Panc1 (cell line): ENCODE data around the gene CRELD2. TPM values are rescaled to one million over a fixed set of nuclear protein-coding genes. Genes with fewer than 3 reads are reported as not detected.
A peak's percentile ranks its signal among the peaks of the same experiment; 100 is the strongest.

ENCODE experiments used
- ATAC-seq: fragments of 200-7000 bp; cut with Tn5 transposase; 2 replicates; pipeline ENCODE4 v1.9.1; 2020; ENCODE audit warnings: mild to moderate bottlenecking, moderate library complexity
- BruUV-seq: library from RNA; stranded (reverse); fragments of 400-500 nt; replicated peaks from 2 replicates; lab custom pipeline; 2021; lab: Mats Ljungman, UMichigan
- CTCF ChIA-PET: fragments of 300-600 bp; sonication (Branson Sonifier 250); formaldehyde crosslinking; loops from one replicate; lab custom pipeline; 2022; ENCODE audit warnings: antibody characterized with exemption; lab: Charles Lee
- POLR2A ChIA-PET: fragments of 300-600 bp; sonication (Branson Sonifier 250); formaldehyde crosslinking; loops from one replicate; lab custom pipeline; 2022; ENCODE audit warnings: antibody characterized with exemption; lab: Charles Lee
- DNase-seq: peaks from one replicate; pipeline ENCODE4 v3.0.0-alpha.2; 2010; ENCODE audit warnings: low read depth, low spot score
- H3K27ac ChIP-seq: 2 replicates; pipeline ENCODE4 v1.5.1; 2011; ENCODE audit warnings: mild to moderate bottlenecking, low read length, inconsistent platforms
- H3K27me3 ChIP-seq: fragments of 200-500 bp; sonication (Bioruptor generic); 2 replicates; pipeline ENCODE4 v1.6.0; 2014; ENCODE audit warnings: low read length, inconsistent platforms; ENCODE audit not compliant: control insufficient read depth, insufficient read depth
- H3K36me3 ChIP-seq: fragments of 200-500 bp; sonication (Bioruptor generic); 2 replicates; pipeline ENCODE4 v1.5.1; 2014; ENCODE audit warnings: inconsistent platforms, mild to moderate bottlenecking, low read length, moderate library complexity; ENCODE audit not compliant: control insufficient read depth, insufficient read depth
- H3K4me1 ChIP-seq: 2 replicates; pipeline ENCODE4 v1.5.1; 2011; ENCODE audit warnings: inconsistent platforms, mild to moderate bottlenecking, low read length, moderate library complexity; ENCODE audit not compliant: control insufficient read depth, insufficient read depth
- H3K4me3 ChIP-seq, 2 experiments: 2 replicates each; pipeline ENCODE4 v1.5.1; 2011 to 2012; ENCODE audit warnings: low read depth in 2 of 2, low read length in 2 of 2, mild to moderate bottlenecking in 2 of 2, inconsistent platforms in 1 of 2, moderate library complexity in 1 of 2
- H3K9me3 ChIP-seq: fragments of 200-500 bp; sonication (Bioruptor generic); 2 replicates; pipeline ENCODE4 v1.5.1; 2014; ENCODE audit warnings: low read depth, mild to moderate bottlenecking, inconsistent platforms, low read length, moderate library complexity; ENCODE audit not compliant: control insufficient read depth, insufficient read depth
- POLR2AphosphoS5 ChIP-seq: IDR thresholded peaks from 2 replicates; pipeline ENCODE4 v1.6.1; 2012; ENCODE audit warnings: mild to moderate bottlenecking, low read depth, low read length, moderate library complexity
- SIN3A ChIP-seq: IDR thresholded peaks from 2 replicates; pipeline ENCODE4 v1.6.1; 2012; ENCODE audit warnings: low read depth, mild to moderate bottlenecking, low read length, moderate library complexity, borderline replicate concordance; ENCODE audit not compliant: insufficient read depth
- TCF7L2 ChIP-seq: IDR thresholded peaks from 2 replicates; pipeline ENCODE4 v1.6.1; 2011; ENCODE audit warnings: mild to moderate bottlenecking, low read depth, low read length, inconsistent platforms
- in situ Hi-C: cut with HindIII; loops from 2 replicates; pipeline ENCODE4 v1.10.0; 2016; ENCODE audit warnings: low sequenced_read_pairs, low pct_unique_long_range_greater_than_20kb
- intact Hi-C: fragments of 100-400 bp; cut with micrococcal nuclease; formaldehyde crosslinking; loops from one replicate; pipeline ENCODE4 v1.10.0; 2022; ENCODE audit not compliant: unreplicated experiment
- total RNA-seq: library from RNA; stranded (reverse); gene quantifications from one replicate; pipeline ENCODE4 v1.2.1, GENCODE V29; 2021; ENCODE audit not compliant: unreplicated experiment
- TF ChIP-seq, protein P1 (sequence below): fragments of 450-650 bp; IDR thresholded peaks from 2 replicates; pipeline ENCODE4 v1.5.1; 2017; ENCODE audit warnings: mild to moderate bottlenecking
- TF ChIP-seq, protein P2 (sequence below), 2 experiments: IDR thresholded peaks; 2 replicates each; pipeline ENCODE4 v1.6.1; 2011 to 2012; ENCODE audit warnings: low read depth in 2 of 2, control low read depth in 1 of 2, low read length in 1 of 2, mild to moderate bottlenecking in 1 of 2, moderate library complexity in 1 of 2; ENCODE audit not compliant: insufficient read depth in 1 of 2

The CRELD2 gene
- total RNA-seq, 1 experiment from 2014 or later: 59.7 TPM

DNA sequence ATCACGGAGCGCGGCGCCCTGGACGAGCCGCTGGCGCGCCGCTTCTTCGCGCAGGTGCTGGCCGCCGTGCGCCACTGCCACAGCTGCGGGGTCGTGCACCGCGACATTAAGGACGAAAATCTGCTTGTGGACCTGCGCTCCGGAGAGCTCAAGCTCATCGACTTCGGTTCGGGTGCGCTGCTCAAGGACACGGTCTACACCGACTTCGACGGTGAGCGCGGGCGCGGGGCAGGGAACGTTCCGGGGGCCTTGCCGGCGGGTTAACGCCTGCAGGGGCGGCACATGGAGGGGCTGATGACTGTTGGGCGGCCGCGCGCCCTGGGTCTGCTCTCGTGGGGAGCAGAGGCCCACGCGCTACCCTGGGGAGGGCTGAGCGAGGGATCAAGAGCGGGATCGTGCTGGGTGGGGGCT is 43.2 kb downstream of the CRELD2 start:
- ATAC-seq: no peak
- Histone ChIP-seq H3K9me3 (no peaks in the 10 kb centered on the region), H3K27ac (peak overlapping the region; percentile 69), H3K36me3 (no peaks in the 10 kb centered on the region; the same call in none of the 2 replicates), H3K27me3 (no peaks in the 10 kb centered on the region), H3K4me1 (peaks cover 48% of the 10 kb centered on the region), H3K4me3 (peak overlapping the region; percentile 70 to 71)
- intact Hi-C loops: no loop called here
- no peak for DNase-seq
- BruUV-seq: no TSS peak
- TF ChIP-seq, protein P1, sequence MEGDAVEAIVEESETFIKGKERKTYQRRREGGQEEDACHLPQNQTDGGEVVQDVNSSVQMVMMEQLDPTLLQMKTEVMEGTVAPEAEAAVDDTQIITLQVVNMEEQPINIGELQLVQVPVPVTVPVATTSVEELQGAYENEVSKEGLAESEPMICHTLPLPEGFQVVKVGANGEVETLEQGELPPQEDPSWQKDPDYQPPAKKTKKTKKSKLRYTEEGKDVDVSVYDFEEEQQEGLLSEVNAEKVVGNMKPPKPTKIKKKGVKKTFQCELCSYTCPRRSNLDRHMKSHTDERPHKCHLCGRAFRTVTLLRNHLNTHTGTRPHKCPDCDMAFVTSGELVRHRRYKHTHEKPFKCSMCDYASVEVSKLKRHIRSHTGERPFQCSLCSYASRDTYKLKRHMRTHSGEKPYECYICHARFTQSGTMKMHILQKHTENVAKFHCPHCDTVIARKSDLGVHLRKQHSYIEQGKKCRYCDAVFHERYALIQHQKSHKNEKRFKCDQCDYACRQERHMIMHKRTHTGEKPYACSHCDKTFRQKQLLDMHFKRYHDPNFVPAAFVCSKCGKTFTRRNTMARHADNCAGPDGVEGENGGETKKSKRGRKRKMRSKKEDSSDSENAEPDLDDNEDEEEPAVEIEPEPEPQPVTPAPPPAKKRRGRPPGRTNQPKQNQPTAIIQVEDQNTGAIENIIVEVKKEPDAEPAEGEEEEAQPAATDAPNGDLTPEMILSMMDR: no peak
- TF ChIP-seq TCF7L2: no peak
- TF ChIP-seq POLR2AphosphoS5: no peak
- TF ChIP-seq SIN3A: no peak
- TF ChIP-seq, protein P2, sequence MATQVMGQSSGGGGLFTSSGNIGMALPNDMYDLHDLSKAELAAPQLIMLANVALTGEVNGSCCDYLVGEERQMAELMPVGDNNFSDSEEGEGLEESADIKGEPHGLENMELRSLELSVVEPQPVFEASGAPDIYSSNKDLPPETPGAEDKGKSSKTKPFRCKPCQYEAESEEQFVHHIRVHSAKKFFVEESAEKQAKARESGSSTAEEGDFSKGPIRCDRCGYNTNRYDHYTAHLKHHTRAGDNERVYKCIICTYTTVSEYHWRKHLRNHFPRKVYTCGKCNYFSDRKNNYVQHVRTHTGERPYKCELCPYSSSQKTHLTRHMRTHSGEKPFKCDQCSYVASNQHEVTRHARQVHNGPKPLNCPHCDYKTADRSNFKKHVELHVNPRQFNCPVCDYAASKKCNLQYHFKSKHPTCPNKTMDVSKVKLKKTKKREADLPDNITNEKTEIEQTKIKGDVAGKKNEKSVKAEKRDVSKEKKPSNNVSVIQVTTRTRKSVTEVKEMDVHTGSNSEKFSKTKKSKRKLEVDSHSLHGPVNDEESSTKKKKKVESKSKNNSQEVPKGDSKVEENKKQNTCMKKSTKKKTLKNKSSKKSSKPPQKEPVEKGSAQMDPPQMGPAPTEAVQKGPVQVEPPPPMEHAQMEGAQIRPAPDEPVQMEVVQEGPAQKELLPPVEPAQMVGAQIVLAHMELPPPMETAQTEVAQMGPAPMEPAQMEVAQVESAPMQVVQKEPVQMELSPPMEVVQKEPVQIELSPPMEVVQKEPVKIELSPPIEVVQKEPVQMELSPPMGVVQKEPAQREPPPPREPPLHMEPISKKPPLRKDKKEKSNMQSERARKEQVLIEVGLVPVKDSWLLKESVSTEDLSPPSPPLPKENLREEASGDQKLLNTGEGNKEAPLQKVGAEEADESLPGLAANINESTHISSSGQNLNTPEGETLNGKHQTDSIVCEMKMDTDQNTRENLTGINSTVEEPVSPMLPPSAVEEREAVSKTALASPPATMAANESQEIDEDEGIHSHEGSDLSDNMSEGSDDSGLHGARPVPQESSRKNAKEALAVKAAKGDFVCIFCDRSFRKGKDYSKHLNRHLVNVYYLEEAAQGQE (IDR thresholded peaks at IDR 0.05; ENCODE audit: insufficient read depth in 1 of 2, low read depth in 2 of 2, low read length in 1 of 2): no peak
- POLR2A ChIA-PET: no interaction called here
- in situ Hi-C loops: no loop called here
- CTCF ChIA-PET: no interaction called here

DNA sequence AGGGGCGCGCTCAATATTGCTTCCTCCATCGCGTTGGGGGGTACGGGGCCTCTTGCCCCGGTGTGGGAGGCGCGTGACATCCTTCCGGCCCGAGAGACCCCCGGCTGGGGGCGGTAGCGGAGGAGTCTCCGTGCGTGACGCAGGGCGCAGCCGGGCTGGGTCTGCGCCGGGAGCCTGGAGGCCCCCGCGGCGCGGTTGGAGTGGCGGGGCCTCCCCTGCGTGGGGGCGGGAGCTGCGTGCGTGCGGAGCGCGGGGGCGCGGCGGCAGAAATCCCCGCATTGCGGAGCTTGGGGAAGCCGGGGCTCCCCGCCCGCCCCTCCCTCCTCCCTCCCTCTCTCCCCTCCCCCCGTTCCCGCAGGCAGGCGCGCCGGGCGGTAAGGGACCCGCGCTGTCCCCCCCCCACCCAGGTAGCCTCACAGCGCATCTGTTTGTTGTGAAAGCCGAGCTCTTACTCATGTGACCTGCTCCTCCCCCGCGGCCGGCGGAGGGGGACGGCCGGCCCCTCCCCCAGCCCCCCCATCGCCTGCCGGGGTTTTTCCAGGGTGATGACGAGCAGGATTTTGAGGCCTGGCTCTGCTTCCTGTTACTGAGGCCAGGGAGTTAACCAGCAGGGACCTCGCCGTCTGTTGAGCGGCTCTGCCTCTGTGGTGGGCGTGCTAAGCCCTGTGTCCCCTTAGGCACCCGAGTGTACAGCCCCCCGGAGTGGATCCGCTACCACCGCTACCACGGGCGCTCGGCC is 43.7 kb downstream of the CRELD2 start:
- ChIA-PET CTCF (interaction anchor here (0.6 kb wide), 2 partner anchors 88 to 186 kb away, joined by 3 to 5 read pairs; no protein-coding TSS in a partner anchor), POLR2A (no interaction called here)
- peaks cover 54% of the 10 kb centered on the region for H3K4me1 ChIP-seq
- DNase-seq (no peak), ATAC-seq (0 out of 2 replicates have a peak, but pooled peaks have one; percentile 2)
- in situ Hi-C loops (no loop called here), intact Hi-C loops (no loop called here)
- H3K27me3 ChIP-seq: no peaks in the 10 kb centered on the region
- TF ChIP-seq, protein P2 (IDR thresholded peaks at IDR 0.05; ENCODE audit: insufficient read depth in 1 of 2, low read depth in 2 of 2, low read length in 1 of 2): no peak
- TF ChIP-seq SIN3A (peak; percentile 81; the same call in 1 of the 2 replicates), POLR2AphosphoS5 (no peak)
- H3K4me3 ChIP-seq: peak overlapping the region; percentile 70 to 71
- BruUV-seq: no TSS peak
- H3K36me3 ChIP-seq: no peaks in the 10 kb centered on the region; the same call in none of the 2 replicates
- peak overlapping the region; percentile 74 for H3K27ac ChIP-seq
- H3K9me3 ChIP-seq: no peaks in the 10 kb centered on the region
